ENCODE measurements around the gene DOK3.

DNA sequence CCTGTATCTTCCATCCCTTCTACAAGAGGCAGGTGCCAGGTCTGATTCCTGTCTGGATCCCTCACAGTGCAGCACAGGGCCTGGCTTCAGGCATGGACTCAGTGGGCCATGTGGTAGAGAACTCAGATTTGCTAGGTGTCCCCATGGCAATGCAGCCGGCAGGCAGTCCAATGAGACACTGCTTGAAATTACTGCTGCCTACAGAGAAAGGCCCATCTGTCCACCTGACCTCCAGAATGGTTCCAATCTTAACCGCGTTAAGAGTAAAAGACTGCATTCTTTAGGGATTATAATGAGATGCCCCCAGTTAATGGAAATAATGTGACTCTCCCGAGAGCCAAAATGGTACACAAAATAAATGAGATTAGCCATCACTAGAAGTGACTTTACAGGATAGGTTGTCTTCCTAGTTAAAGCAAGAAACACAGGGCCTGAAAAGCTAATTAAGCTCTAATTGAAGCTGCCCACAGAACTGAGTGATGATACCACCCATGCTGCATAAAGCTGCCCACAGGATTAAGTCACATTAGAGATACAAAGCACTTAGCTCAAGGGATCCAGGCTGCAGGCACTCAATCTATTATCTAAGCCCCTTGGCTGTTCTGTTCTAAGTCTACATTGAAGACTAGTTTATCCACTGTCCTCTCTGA, 33.3 kb upstream of the DOK3 start:
- TF ChIP-seq, protein P1, sequence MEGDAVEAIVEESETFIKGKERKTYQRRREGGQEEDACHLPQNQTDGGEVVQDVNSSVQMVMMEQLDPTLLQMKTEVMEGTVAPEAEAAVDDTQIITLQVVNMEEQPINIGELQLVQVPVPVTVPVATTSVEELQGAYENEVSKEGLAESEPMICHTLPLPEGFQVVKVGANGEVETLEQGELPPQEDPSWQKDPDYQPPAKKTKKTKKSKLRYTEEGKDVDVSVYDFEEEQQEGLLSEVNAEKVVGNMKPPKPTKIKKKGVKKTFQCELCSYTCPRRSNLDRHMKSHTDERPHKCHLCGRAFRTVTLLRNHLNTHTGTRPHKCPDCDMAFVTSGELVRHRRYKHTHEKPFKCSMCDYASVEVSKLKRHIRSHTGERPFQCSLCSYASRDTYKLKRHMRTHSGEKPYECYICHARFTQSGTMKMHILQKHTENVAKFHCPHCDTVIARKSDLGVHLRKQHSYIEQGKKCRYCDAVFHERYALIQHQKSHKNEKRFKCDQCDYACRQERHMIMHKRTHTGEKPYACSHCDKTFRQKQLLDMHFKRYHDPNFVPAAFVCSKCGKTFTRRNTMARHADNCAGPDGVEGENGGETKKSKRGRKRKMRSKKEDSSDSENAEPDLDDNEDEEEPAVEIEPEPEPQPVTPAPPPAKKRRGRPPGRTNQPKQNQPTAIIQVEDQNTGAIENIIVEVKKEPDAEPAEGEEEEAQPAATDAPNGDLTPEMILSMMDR (IDR thresholded peaks at IDR 0.05): no peak
- TF ChIP-seq POLR2A (IDR thresholded peaks at IDR 0.05): no peak
- no peak for TF ChIP-seq EP300 (IDR thresholded peaks at IDR 0.05)
